Astrocyte (in vitro differentiated cells and primary cell): ENCODE results near the gene CD40LG. TPM values are rescaled to one million over a fixed set of nuclear protein-coding genes. Genes with fewer than 3 reads are reported as not detected.

Experiments
- DNase-seq: peaks from one replicate; pipeline ENCODE4 v3.0.0-alpha.2; 2010; ENCODE audit warnings: low read depth
- FAIRE-seq: peaks from 2 replicates; lab custom pipeline; 2011; peaks lifted over from hg19 to GRCh38; lab: Jason Lieb, UNC
- H2AFZ ChIP-seq: 2 replicates; pipeline ENCODE4 v1.6.0; 2012; ENCODE audit warnings: low read depth, low read length, inconsistent platforms
- H3K27ac ChIP-seq: 2 replicates; pipeline ENCODE4 v1.5.1; 2011; ENCODE audit warnings: low read depth, low read length, inconsistent platforms
- H3K27me3 ChIP-seq: 2 replicates; pipeline ENCODE4 v1.6.0; 2011; ENCODE audit warnings: low read length, inconsistent platforms; ENCODE audit not compliant: insufficient read depth
- H3K36me3 ChIP-seq: 2 replicates; pipeline ENCODE4 v1.5.1; 2011; ENCODE audit warnings: low read length, inconsistent platforms; ENCODE audit not compliant: insufficient read depth
- H3K4me1 ChIP-seq: 2 replicates; pipeline ENCODE4 v1.5.1; 2011; ENCODE audit warnings: low read length, inconsistent platforms; ENCODE audit not compliant: insufficient read depth
- H3K4me2 ChIP-seq: 2 replicates; pipeline ENCODE4 v1.6.0; 2012; ENCODE audit warnings: low read length, inconsistent platforms
- H3K4me3 ChIP-seq: 2 replicates; pipeline ENCODE4 v1.5.1; 2011; ENCODE audit warnings: low read depth, mild to moderate bottlenecking, low read length, inconsistent platforms; ENCODE audit not compliant: insufficient read depth
- H3K79me2 ChIP-seq: 2 replicates; pipeline ENCODE4 v1.6.0; 2012; ENCODE audit warnings: mild to moderate bottlenecking, low read length, inconsistent platforms; ENCODE audit not compliant: insufficient read depth
- H3K9ac ChIP-seq: 2 replicates; pipeline ENCODE4 v1.6.0; 2012; ENCODE audit warnings: mild to moderate bottlenecking, low read length, inconsistent platforms
- H3K9me3 ChIP-seq: 2 replicates; pipeline ENCODE4 v1.5.1; 2012; ENCODE audit warnings: low read depth, mild to moderate bottlenecking, low read length, inconsistent platforms; ENCODE audit not compliant: insufficient read depth
- H4K20me1 ChIP-seq: 2 replicates; pipeline ENCODE4 v1.6.0; 2012; ENCODE audit warnings: low read length, inconsistent platforms; ENCODE audit not compliant: insufficient read depth
- H3K27ac Mint-ChIP-seq: one replicate; pipeline ENCODE4 v1.8.0; 2021; ENCODE audit warnings: mild to moderate bottlenecking, mixed read lengths; ENCODE audit not compliant: unreplicated experiment
- H3K27me3 Mint-ChIP-seq: one replicate; pipeline ENCODE4 v1.8.0; 2021; ENCODE audit warnings: low read depth, mixed read lengths; ENCODE audit not compliant: unreplicated experiment
- H3K36me3 Mint-ChIP-seq: one replicate; pipeline ENCODE4 v1.8.0; 2021; ENCODE audit warnings: low read depth, mixed read lengths; ENCODE audit not compliant: unreplicated experiment
- H3K4me1 Mint-ChIP-seq: one replicate; pipeline ENCODE4 v1.8.0; 2021; ENCODE audit warnings: low read depth, mixed read lengths; ENCODE audit not compliant: unreplicated experiment
- H3K4me3 Mint-ChIP-seq: one replicate; pipeline ENCODE4 v1.8.0; 2021; ENCODE audit warnings: mild to moderate bottlenecking, moderate library complexity, mixed read lengths; ENCODE audit not compliant: unreplicated experiment
- H3K9me3 Mint-ChIP-seq: one replicate; pipeline ENCODE4 v1.8.0; 2021; ENCODE audit warnings: mild to moderate bottlenecking, mixed read lengths; ENCODE audit not compliant: unreplicated experiment
- CTCF ChIP-seq: IDR thresholded peaks from 2 replicates; pipeline ENCODE4 v1.5.1; 2011; ENCODE audit warnings: low read depth, mild to moderate bottlenecking, inconsistent platforms, low read length, moderate library complexity; ENCODE audit not compliant: insufficient read depth
- EZH2 ChIP-seq: IDR thresholded peaks from 2 replicates; pipeline ENCODE4 v1.6.1; 2012; ENCODE audit warnings: mild to moderate bottlenecking, low read length, inconsistent platforms; ENCODE audit not compliant: insufficient read depth
- total RNA-seq: library from RNA; stranded (reverse); gene quantifications from 2 replicates; pipeline ENCODE4 v1.2.1, GENCODE V29; 2021

The CD40LG gene
- total RNA-seq, 1 donor from 2014 or later, result not detected

GRCh38 chrX:136692271-136692670, 44.3 kb downstream of the CD40LG start:
- no peak overlapping the region for H2AFZ ChIP-seq
- no peak overlapping the region for H3K27ac ChIP-seq
- H3K36me3 ChIP-seq, result no peaks in the 10 kb centered on the region
- Mint-ChIP-seq H3K4me3 (no peak overlapping the region), H3K4me1 (peaks cover 33% of the 10 kb centered on the region), H3K36me3 (no peaks in the 10 kb centered on the region), H3K27ac (no peak overlapping the region), H3K9me3 (no peaks in the 10 kb centered on the region), H3K27me3 (no peaks in the 10 kb centered on the region)
- TF ChIP-seq CTCF, result no peak
- TF ChIP-seq EZH2, result no peak
- H3K79me2 ChIP-seq, result no peaks in the 10 kb centered on the region
- DNase-seq, result no peak
- FAIRE-seq, result peak; percentile 99
- no peak overlapping the region for H3K4me2 ChIP-seq
- H3K9me3 ChIP-seq, result no peaks in the 10 kb centered on the region
- no peaks in the 10 kb centered on the region for H3K27me3 ChIP-seq
- H3K4me3 ChIP-seq, result no peak overlapping the region
- H3K9ac ChIP-seq, result no peak overlapping the region
- H3K4me1 ChIP-seq, result peaks cover 14% of the 10 kb centered on the region
- no peaks in the 10 kb centered on the region for H4K20me1 ChIP-seq

- H3K27ac ChIP-seq, result no peak overlapping the region
- Mint-ChIP-seq H3K27ac (peak overlapping the region; percentile 34), H3K4me1 (peaks cover 22% of the 10 kb centered on the region), H3K36me3 (no peaks in the 10 kb centered on the region), H3K9me3 (no peaks in the 10 kb centered on the region), H3K27me3 (no peaks in the 10 kb centered on the region), H3K4me3 (no peak overlapping the region)
- no peak overlapping the region for H2AFZ ChIP-seq
- peak; percentile 60 for TF ChIP-seq CTCF
- TF ChIP-seq EZH2, result no peak
- H3K4me2 ChIP-seq, result no peak overlapping the region
- no peaks in the 10 kb centered on the region for H3K79me2 ChIP-seq
- FAIRE-seq (peak; percentile 100), DNase-seq (peak; percentile 32)
- H4K20me1 ChIP-seq, result no peaks in the 10 kb centered on the region
- no peak overlapping the region for H3K4me3 ChIP-seq
- peaks cover 9% of the 10 kb centered on the region for H3K4me1 ChIP-seq
- H3K9ac ChIP-seq, result peak overlapping the region; percentile 35
- no peaks in the 10 kb centered on the region for H3K9me3 ChIP-seq
- no peaks in the 10 kb centered on the region for H3K27me3 ChIP-seq
- H3K36me3 ChIP-seq, result no peaks in the 10 kb centered on the region
These were observed 46.6 kb downstream of the CD40LG start for GRCh38 chrX:136694431-136695087.

- Histone ChIP-seq H4K20me1 (no peaks in the 10 kb centered on the region), H3K4me2 (no peak overlapping the region), H3K79me2 (no peaks in the 10 kb centered on the region), H3K9me3 (no peaks in the 10 kb centered on the region), H3K27me3 (no peaks in the 10 kb centered on the region), H3K9ac (no peak overlapping the region), H3K27ac (no peak overlapping the region), H3K36me3 (no peaks in the 10 kb centered on the region), H3K4me1 (no peaks in the 10 kb centered on the region), H2AFZ (no peak overlapping the region), H3K4me3 (no peak overlapping the region)
- TF ChIP-seq EZH2 (no peak), CTCF (no peak)
- FAIRE-seq, result peak; percentile 88
- Mint-ChIP-seq H3K36me3 (no peaks in the 10 kb centered on the region), H3K4me3 (no peak overlapping the region), H3K27ac (no peak overlapping the region), H3K27me3 (no peaks in the 10 kb centered on the region), H3K9me3 (no peaks in the 10 kb centered on the region), H3K4me1 (peaks cover 5% of the 10 kb centered on the region)
- DNase-seq, result no peak
These were observed 49.2 kb downstream of the CD40LG start for GRCh38 chrX:136697156-136697555.
